Measurements from ENCODE around the gene KIAA0232.

KIAA0232 gene

GRCh38 chr4:6845574-6845973, 63.0 kb downstream of the KIAA0232 start:
- no peak for TF ChIP-seq CTCF (IDR thresholded peaks at IDR 0.05; ENCODE audit: low read depth, low read length)
- DNase-seq (ENCODE audit: low read depth, low spot score) = no peak
- in situ Hi-C loops (cut with HindIII; ENCODE audit: low sequenced_read_pairs) = no loop called here
- H3K4me3 ChIP-seq (ENCODE audit: low read depth, low read length) = no peak overlapping the region

- in situ Hi-C loops (cut with HindIII; ENCODE audit: low sequenced_read_pairs) = no loop called here
- no peak overlapping the region for H3K4me3 ChIP-seq (ENCODE audit: low read depth, low read length)
- no peak for DNase-seq (ENCODE audit: low read depth, low spot score)
- TF ChIP-seq CTCF (IDR thresholded peaks at IDR 0.05; ENCODE audit: low read depth, low read length) = no peak
Measured at GRCh38 chr4:6847178-6847577, 64.7 kb downstream of the KIAA0232 start.

- DNase-seq (ENCODE audit: low read depth, low spot score) = no peak
- H3K4me3 ChIP-seq (ENCODE audit: low read depth, low read length) = no peak overlapping the region
- TF ChIP-seq CTCF (IDR thresholded peaks at IDR 0.05; ENCODE audit: low read depth, low read length) = no peak
- in situ Hi-C loops (cut with HindIII; ENCODE audit: low sequenced_read_pairs) = no loop called here
Measured at GRCh38 chr4:6848717-6849305, 66.3 kb downstream of the KIAA0232 start.

GRCh38 chr4:6849691-6850090, 67.2 kb downstream of the KIAA0232 start:
- no peak for TF ChIP-seq CTCF (IDR thresholded peaks at IDR 0.05; ENCODE audit: low read depth, low read length)
- no peak for DNase-seq (ENCODE audit: low read depth, low spot score)
- in situ Hi-C loops (cut with HindIII; ENCODE audit: low sequenced_read_pairs) = no loop called here
- H3K4me3 ChIP-seq (ENCODE audit: low read depth, low read length) = no peak overlapping the region

- no peak for DNase-seq (ENCODE audit: low read depth, low spot score)
- TF ChIP-seq CTCF (IDR thresholded peaks at IDR 0.05; ENCODE audit: low read depth, low read length) = no peak
- in situ Hi-C loops (cut with HindIII; ENCODE audit: low sequenced_read_pairs) = no loop called here
- no peak overlapping the region for H3K4me3 ChIP-seq (ENCODE audit: low read depth, low read length)
Measured at GRCh38 chr4:6851431-6851830, 68.9 kb downstream of the KIAA0232 start.

GRCh38 chr4:6851962-6852361, 69.4 kb downstream of the KIAA0232 start:
- in situ Hi-C loops (cut with HindIII; ENCODE audit: low sequenced_read_pairs) = no loop called here
- no peak for DNase-seq (ENCODE audit: low read depth, low spot score)
- no peak for TF ChIP-seq CTCF (IDR thresholded peaks at IDR 0.05; ENCODE audit: low read depth, low read length)
- H3K4me3 ChIP-seq (ENCODE audit: low read depth, low read length) = no peak overlapping the region

GRCh38 chr4:6852582-6852981, 70.1 kb downstream of the KIAA0232 start:
- no peak for DNase-seq (ENCODE audit: low read depth, low spot score)
- no peak for TF ChIP-seq CTCF (IDR thresholded peaks at IDR 0.05; ENCODE audit: low read depth, low read length)
- no peak overlapping the region for H3K4me3 ChIP-seq (ENCODE audit: low read depth, low read length)
- in situ Hi-C loops (cut with HindIII; ENCODE audit: low sequenced_read_pairs) = no loop called here

Measured in astrocyte of the spinal cord (primary cell).